HG03378 (cell line): ENCODE measurements around the gene CEP170.

Source experiments
- ATAC-seq: cut with Tn5 transposase; IDR thresholded peaks from one replicate; pipeline ENCODE4 v1.9.1; 2021; ENCODE audit warnings: mild to moderate bottlenecking, moderate library complexity; ENCODE audit not compliant: unreplicated experiment

The CEP170 gene

GRCh38 chr1:243254927-243255790 lies at the start of gene CEP170:
Gene CEP170 (minus strand): TSS chr1:243255281. CDS start chr1:243225280, 30,001 bp downstream.
- ATAC-seq, result peak; percentile 48

GRCh38 chr1:243301059-243301458 lies 46.0 kb upstream of the CEP170 start:
- ATAC-seq, result no peak

GRCh38 chr1:243299069-243299468 lies 44.0 kb upstream of the CEP170 start:
- no peak for ATAC-seq

- no peak for ATAC-seq
These were observed 39.6 kb upstream of the CEP170 start for GRCh38 chr1:243294723-243295121.

- ATAC-seq, result no peak
These were observed 39.1 kb upstream of the CEP170 start for GRCh38 chr1:243293941-243294722.

- no peak for ATAC-seq
These were observed 37.0 kb upstream of the CEP170 start for GRCh38 chr1:243292117-243292516.

- no peak for ATAC-seq
These were observed 36.2 kb upstream of the CEP170 start for GRCh38 chr1:243291292-243291691.

- ATAC-seq, result no peak
These were observed 33.0 kb upstream of the CEP170 start for GRCh38 chr1:243288062-243288461.

- ATAC-seq, result peak; percentile 98
These were observed 32.6 kb upstream of the CEP170 start for GRCh38 chr1:243287652-243288051.

- ATAC-seq, result no peak
These were observed 32.0 kb upstream of the CEP170 start for GRCh38 chr1:243287123-243287460.

- ATAC-seq, result no peak
These were observed 31.5 kb upstream of the CEP170 start for GRCh38 chr1:243286409-243287122.

GRCh38 chr1:243281672-243282071 lies 26.6 kb upstream of the CEP170 start:
- ATAC-seq, result no peak

GRCh38 chr1:243280571-243281129 lies 25.6 kb upstream of the CEP170 start:
- ATAC-seq, result no peak

GRCh38 chr1:243275316-243275715 lies 20.2 kb upstream of the CEP170 start:
- ATAC-seq, result no peak

GRCh38 chr1:243273945-243274344 lies 18.9 kb upstream of the CEP170 start:
- no peak for ATAC-seq

GRCh38 chr1:243273506-243273905 lies 18.4 kb upstream of the CEP170 start:
- no peak for ATAC-seq

- ATAC-seq, result no peak
These were observed 17.3 kb upstream of the CEP170 start for GRCh38 chr1:243272401-243272800.

GRCh38 chr1:243271996-243272395 lies 16.9 kb upstream of the CEP170 start:
- ATAC-seq, result no peak

- ATAC-seq, result no peak
These were observed 15.2 kb upstream of the CEP170 start for GRCh38 chr1:243270097-243270864.

GRCh38 chr1:243269461-243269801 lies 14.3 kb upstream of the CEP170 start:
- ATAC-seq, result peak; percentile 68
